ENCODE data around the gene LRRC37A2.
"Not testable (repeated sequence)": the region's sequence is repeated elsewhere in the genome, so short reads cannot be mapped to it uniquely, and the experiment has no call there.

Gene LRRC37A2

DNA sequence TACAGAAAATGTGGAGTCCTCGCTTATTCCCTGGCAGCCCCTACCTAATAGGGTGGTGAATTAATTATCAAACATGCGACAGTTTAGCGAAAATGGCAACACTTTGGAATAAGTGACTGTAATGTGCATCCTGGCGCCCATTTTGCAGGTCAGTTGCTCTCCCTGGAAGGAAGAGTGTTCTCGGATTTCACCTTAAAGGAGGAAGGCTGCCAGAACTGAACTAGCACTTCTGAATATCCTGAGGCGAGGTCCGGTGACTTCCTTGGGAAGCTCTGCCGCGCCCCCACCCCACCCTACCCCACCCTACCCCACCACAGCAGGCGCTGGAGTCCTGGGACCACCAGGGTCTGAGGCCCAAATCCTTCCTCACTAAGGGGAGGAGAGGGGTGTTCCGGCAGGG, at the start of gene LRRC37A2:
Gene LRRC37A2 (plus strand): TSS at position 301 of the 400 bp plus-strand sequence. CDS start 245 bp downstream, outside the sequence.
- not testable (repeated sequence) for DNase-seq

DNA sequence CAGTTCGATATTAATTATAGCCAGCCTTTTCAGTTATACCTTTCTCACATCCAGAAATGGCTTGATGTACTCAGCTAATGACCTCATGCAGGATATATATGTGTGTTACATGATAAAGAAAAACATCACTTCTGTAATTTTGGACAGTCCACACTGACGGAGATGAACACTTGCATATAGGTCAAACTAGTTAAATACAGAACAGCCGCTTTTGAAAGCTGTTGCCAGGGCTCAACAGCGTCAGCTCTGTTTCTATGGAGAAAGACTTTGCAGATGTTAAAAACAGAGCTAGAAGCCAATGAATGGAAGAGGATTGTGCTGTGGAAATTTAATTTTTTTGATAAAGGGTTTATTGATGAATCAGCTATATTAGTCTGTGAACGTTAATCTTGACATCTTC, 44.6 kb upstream of the LRRC37A2 start:
- DNase-seq = not testable (repeated sequence)

DNA sequence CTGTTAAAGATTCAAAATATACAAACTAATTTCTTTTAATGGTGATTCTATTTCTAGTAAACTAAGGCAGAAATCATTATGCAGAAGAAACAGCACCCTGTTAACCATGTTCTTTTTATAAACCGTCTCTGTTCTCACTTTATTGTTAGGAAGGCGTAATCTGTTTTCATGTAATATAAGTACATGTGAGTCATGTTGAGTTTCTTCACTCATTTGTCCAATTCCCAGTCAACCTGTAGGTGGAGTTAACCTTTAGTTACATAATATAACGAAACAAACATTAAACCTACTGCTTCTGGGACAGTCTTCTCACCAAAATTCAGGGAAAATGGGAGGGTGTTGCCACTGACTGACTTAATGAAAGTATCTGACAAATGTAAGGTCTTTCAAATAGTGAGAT, 37.8 kb upstream of the LRRC37A2 start:
- not testable (repeated sequence) for DNase-seq

DNA sequence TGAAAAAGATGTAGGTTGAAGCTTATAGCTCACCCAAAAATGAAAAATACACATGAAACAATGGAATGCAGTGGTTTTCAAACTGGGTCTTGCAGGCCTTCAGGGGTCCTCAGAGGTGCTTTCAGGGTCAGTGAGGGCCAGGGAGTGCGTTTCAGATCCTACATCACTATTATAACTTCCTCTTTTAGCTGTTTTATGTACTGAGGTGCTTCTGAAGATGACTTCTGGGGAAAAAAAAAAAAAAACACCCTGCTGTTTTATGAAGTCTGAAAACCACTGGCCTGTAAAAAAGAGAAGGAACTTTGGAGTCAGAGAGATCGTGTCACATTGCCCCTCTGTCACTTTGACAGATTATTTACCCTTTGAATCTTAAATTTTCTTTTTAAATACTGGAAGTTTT, 36.7 kb upstream of the LRRC37A2 start:
- DNase-seq = not testable (repeated sequence)

DNA sequence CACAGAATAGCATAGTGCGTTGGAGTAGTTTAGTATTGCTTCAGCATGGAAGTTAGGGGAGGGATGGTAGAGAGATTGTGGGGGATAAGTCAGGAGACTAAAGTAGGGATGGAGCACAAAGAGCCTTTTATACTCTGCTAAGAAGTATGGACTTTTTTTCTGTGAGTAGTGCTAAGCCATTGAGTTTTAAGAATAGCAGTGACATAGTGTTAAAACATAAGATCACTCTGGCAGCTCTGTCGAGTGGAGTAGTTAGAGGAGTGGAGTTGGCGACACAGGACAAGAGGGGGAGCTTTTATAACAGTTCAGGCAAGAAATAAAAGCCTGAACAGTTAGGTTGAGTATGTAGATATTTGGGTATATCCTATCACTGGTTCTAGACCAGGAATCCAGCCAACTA, 33.4 kb upstream of the LRRC37A2 start:
- not testable (repeated sequence) for DNase-seq

DNA sequence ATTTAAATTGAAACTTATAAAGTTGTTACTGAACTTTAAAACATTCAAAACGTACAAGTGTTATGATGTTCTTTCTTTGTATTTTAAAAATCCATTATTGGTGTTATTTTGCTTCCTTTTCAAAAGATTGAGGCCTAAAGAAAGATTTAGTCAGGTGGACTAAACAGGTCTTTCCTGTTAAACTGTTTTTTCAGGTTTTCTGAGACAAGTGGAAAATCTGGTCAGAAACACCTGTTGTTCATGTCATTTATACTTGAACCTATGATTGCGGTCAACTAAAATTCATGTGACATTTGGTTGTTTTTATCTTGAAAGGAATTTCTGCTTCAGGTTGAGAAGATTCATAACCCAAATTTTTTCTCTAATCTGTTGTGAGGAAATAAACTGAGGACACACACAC, 31.0 kb upstream of the LRRC37A2 start:
- not testable (repeated sequence) for DNase-seq

DNA sequence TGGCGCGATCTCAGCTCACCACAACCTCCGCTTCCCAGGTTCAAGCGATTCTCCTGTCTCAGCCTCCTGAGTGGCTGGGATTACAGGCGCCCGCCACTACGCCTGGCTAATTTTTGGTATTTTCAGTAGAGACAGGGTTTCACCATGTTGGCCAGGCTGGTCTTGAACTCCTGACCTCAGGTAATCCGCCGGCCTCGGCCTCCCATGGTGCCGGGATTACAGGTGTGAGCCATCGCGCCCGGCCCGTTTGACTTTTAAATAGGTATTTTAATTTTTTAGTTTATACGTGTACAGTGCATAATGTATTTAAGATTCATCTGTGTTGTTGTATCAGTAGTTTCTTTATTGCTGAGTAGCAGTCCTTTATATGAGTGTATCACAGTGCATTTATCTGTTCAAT, 20.2 kb upstream of the LRRC37A2 start:
- DNase-seq = not testable (repeated sequence)

DNA sequence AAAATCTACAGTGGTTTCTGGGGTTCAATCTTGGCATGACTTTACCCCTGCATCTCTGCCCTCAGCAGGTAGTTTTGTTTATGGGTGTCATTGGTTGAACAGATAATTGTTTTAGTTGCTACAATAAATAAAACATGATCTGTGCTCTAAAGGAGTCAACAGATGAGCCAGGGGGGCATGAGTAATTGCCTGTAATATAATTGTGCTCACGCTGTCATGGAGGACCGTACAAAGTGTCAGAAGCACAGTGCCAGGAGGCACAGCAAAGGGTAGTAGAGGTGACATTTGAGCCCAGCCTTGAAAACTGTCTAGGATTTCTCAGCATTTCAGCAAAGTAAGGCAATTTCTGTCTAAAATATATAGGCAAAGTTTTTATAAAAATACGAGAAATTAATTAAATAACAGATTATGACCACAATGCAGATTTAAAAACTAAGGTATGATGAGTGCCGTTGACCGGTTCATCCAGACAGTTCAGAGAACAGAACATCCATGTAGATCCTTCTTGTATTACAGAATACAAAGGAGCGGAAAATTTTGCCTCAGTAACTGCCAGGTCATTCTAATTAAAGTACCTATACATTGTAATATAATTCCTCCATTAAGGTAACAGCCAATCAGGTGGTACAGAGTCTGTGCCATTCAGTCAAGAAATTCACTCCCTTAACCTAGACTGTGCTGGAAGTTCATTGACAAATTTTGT, 12.7 kb upstream of the LRRC37A2 start:
- not testable (repeated sequence) for DNase-seq

DNA sequence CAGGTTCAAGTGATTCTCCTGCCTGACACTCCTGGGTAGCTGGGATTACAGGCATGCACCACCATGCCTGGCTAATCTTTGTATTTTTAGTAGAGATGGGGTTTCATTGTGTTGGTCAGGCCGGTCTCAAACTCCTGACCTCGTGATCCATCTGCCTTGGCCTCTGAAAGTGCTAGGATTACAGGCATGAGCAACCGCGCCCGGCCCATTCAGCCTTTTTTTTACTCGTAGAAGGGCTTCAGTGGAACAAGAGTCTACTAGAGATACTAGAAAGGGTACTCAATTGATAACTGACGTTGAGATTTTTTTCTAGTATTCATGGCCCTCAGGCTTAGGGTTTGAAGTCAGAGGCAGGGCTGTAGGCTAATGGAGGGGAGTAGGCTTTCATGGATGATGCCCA, 6.4 kb upstream of the LRRC37A2 start:
- DNase-seq = not testable (repeated sequence)

DNA sequence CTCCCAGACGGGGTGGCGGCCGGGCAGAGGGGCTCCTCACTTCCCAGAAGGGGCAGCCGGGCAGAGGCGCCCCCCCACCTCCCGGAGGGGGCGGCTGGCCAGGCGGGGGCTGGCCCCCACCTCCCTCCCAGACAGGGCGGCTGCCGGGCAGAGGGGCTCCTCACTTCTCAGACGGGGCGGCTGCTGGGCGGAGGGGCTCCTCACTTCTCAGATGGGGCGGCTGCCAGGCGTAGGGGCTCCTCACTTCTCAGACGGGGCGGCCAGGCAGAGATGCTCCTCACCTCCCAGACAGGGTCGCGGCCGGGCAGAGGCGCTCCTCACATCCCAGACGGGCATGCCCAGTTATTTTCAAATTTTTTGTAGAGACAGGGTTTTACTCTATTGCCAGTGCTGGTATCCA, 22.4 kb downstream of the LRRC37A2 start:
- DNase-seq = not testable (repeated sequence)

DNA sequence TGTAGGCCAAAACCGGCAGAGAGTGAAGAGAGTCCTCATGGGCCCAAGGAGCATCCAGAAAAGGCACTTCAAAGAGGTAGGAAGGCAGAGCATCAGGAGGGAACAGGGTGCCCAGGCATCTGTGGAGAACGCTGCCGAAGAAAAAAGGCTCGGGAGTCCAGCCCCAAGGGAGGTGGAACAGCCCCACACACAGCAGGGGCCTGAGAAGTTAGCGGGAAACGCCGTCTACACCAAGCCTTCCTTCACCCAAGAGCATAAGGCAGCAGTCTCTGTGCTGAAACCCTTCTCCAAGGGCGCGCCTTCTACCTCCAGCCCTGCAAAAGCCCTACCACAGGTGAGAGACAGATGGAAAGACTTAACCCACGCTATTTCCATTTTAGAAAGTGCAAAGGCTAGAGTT, 36.3 kb downstream of the LRRC37A2 start:
- not testable (repeated sequence) for DNase-seq

DNA sequence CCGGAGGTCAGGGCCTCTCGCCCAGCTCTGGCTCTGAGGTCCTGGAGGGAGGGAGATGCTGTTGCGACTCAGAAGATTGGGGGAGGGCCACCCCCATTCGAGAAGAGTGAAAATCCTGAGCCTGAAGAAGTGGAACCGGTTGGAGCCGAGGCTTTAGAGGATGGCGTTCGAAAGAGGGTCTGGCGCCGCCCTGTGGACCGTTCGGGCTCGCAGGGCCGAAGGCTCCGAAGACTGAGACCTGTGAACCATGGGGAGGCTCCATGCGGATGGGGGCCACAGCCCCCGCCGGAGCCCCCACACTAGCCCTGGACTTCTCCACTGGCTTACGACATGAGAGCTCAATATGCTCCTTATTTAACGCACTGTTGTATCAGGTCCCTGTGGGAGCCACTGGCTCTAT, 46.9 kb downstream of the LRRC37A2 start:
- DNase-seq = not testable (repeated sequence)

DNA sequence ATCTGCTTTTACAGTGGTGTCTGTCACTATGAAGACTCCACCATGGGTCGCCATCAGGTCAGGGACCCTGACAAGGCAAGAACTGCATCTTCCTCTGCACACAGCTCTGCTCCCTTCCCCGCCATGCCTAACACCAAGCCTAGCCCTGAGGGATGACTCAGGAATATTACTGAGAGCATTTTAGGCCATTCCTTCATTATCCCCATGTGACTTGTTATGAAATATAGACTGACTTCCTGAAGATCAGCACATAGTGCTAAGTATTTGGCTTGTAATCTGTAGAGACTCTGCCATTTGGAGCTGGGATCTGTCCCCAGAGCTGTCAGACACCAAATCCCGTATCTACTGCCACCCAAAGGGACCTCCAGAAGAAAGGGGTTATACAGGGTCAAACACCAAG, 47.8 kb downstream of the LRRC37A2 start:
- DNase-seq = not testable (repeated sequence)

DNA sequence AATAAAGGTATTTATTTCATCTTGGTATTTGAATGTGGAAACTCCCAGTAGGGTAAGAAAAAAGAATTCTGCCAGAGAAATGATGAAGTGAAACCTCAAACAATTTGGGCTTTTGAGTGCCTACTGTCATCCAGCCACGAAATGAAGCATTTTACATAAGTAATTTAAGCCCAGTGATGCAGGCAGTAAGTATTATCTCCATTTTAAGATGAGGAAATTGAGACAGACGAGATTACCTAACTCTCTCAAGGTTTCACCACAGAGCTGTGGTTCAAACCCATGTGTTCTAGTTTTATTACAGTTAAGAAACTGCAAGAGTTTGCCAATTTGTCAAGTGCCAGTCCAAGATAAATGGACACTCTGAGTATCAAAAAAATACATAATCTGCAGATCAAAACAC, 54.0 kb downstream of the LRRC37A2 start:
- DNase-seq = not testable (repeated sequence)

DNA sequence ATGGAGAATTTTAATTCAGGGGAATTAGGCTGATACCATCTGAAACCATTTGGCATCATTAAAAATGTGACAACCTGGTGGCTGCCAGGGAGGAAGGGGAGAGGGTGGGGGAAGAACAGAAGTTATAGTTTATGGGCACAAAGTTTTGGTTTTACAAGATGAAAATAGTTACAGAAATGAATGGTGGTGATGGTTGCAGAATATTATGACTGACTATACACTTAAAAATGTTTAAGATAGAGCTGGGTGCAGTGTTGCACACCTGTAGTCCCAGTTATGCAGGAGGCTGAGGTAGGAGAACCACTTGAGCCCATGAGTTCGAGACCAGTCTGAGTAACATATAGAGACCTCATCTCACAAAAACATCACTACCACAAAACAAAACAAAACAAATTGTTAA, 54.7 kb downstream of the LRRC37A2 start:
- DNase-seq = not testable (repeated sequence)

DNA sequence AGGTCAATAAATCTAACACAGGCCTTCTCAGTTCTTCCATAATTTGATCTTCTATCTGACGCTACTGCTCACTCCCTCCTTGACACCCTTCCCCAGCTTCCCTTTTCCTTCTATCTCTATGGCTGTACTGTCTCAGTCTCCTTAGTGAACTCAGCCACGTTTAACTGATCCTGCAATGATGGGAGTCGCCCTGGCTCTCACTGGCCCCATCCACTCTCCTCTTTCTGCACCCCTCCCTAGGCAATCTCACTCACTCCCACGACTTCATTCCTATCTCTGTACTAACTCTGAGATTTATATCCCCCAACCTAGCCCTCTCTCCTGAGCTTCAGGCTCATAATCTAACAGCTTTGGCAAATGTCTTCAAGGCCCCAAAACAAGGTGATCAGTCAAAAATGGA, 59.5 kb downstream of the LRRC37A2 start:
- DNase-seq = not testable (repeated sequence)

DNA sequence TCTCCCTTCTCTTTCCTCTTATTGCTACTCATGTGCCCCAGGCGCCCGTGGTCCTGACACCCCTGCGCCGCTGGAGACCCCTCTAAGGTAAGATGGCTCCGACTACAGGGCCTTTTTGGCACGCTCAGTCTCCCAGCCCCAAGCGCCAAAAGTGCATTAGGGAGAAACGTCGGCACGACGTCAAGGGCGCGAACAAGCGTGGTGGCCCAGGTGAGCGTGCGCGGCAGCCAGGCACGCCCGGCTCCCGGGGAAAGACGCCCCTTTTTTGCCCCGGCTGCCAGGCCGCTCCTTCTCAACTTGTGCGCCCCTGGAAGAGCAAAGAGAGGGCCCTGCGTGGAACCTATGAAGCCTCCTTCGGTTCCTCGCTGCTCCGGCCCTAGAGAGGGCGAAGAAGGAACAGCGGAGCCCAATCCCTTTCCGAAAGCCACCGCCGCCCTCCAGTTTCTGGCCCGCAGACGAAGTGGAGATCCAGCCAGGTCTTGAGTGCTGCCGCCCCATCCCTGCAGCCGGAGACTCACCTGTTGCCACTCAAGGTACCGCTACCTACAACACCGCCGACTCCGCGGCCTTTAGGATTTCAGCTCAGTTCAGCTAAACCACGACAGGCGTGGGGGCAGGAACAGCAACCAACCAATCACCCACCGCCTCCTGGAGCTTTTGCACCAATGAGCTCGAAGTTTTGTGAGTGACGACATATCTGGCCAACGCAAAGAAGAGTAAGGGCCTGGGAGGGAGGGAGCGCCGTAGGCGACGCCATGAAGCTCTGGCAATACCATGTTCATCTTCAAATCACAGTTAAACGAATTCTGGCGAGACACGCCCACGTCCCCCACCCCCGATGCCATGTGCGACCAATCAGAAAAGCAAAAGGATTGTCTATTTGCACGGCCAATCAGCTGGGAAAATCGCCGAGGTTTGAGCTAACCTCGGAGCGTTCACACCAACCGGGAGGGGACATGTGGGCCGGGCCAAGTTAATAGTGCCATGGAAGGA, 67.1 kb downstream of the LRRC37A2 start, which contains the start of gene ARL17A:
Gene ARL17A (minus strand): TSS at position 609 of the 993 bp plus-strand sequence. CDS start 3,369 bp downstream, outside the sequence.
- not testable (repeated sequence) for DNase-seq

DNA sequence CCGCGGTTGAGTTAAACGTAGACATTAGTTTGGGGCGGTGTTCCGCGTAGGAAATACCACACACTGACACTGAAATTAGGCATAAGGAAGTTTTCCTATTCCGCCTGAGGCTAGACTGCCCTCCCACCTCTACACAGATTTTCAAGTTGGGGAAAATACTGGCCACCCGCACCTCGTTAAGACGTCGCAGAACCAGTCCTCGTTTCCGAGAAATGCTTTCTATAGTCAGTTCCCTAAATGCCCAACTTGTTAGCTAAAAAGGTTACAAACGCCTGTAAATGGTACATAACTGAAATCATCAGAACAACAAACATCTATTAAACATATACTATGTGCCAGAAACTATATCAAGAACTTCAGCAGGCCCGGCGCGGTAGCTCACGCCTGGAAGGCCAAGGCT, 67.8 kb downstream of the LRRC37A2 start:
- not testable (repeated sequence) for DNase-seq

DNA sequence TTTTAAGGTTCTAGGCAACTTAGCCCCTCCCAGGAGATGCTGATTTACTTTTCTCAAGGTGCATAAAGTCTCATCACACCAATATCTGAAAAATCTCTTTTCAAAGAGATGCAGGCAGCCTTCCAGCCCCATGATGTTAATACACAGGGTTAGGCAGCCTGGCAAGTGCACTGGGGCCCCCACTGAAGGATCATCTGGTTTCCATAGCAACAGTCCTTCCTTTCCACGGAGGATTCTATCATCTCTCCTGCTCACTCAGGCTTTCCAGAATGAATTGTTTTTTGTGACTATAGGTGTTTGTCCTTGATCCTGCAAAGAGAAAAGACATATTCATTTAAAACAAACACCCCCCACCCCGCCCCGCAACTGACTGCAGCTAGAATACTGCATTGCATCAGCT, 73.2 kb downstream of the LRRC37A2 start:
- DNase-seq = not testable (repeated sequence)

DNA sequence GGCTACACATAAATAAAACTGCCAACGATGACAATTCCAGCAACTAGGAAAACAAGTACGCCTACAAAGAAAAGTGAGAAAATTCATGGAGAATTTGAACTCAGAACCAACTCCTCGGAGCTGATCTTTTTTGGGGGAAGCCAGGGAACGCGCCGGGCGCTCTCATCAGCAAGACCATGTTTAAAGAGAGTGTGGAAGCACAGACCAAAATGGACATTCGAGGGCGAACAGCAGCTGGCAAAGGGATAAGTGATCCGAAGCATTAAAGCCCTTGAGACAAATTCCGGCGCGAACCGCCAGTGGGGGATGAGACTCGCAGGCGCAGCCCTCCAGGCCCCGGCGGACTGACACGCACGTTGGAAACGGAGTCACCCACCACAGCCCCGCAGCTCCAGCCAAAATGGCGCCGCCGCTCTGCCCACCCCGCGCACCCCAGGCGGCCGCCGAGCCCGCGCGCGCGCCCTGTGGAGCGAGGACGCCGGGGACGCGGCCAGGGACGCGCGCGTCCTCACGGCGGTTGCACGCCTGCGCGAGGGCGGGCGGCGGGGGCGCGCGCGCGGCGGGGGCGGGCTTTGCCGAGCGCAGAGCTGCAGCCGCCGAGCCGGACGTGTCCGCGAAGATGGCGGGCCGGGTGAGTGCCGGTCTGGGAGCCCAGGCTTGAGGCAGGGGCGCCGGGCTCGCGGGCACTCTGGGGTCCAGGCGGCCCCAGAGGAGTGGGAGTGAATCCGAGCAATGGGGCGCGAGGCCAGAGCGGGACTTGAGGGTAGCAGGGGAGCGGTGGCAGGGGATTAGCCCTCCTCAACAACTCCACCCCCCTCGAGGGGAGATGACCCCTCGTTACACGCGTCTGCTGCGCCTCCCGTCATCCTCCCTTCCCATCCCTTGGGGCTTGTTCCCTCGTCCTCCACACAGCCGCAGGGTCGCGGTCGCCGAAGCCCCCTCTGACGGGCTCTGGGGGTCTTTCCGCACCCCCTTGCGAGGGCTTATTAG, 78.2 kb downstream of the LRRC37A2 start, which contains the start of gene NSF:
Gene NSF (plus strand): TSS at position 513 of the 990 bp plus-strand sequence. CDS start 107 bp downstream, at position 620.
- DNase-seq = not testable (repeated sequence)

DNA sequence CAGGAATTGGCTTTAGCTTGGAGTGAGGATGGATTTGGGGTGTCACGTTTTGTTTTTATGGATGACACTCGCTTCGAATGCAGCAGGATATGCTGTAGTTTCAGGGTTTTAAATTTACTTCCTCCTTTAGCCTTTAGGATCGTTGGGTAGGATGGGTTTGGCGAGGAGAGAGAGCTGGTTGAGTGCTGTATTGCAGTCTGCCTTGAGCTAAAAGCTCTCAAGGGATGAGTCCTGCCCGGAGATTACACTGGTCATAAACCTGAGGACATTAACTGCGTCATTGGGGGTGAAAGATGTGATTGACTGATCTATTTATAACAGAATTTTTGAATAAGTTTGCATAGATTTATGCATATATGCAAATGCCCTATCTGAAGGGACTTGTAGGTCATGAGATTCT, 79.1 kb downstream of the LRRC37A2 start:
- not testable (repeated sequence) for DNase-seq

DNA sequence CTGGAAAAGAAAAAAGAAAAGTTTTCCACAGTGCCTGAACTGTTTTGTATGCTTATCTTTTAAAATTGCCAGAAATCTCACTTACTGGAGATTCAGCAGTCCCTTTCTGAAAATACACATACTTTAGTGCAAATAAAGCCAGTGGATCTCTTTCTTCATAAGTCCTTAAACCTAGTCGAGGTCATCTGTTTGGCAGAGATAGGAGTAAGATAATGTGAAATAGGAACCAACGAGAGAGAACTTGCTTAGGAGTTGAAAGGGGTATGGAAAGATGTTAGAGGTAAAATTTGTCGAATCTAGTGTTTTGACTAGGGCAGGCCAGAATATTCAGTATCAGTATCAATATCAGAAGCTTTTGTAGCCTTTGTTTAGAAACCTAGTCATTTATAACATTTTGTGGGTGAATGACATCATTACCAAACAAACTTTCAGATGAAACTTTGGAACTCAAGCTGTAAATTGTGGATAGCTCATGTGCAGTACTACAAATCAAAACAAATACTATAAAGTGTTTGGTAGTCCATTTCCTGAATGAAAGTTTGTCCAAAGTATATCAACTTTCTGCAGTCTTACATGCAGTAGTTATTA, 86.2 kb downstream of the LRRC37A2 start:
- DNase-seq = not testable (repeated sequence)
